ENCODE data around the gene APBA2. TPM values are rescaled to one million over a fixed set of nuclear protein-coding genes. Genes with fewer than 3 reads are reported as not detected.
A peak's percentile ranks its signal among the peaks of the same experiment; 100 is the strongest.

Gene APBA2
- total and polyA plus RNA-seq, 3 donors from 2014 or later, result 18.5 to 37.7 (median 29.5) TPM

DNA sequence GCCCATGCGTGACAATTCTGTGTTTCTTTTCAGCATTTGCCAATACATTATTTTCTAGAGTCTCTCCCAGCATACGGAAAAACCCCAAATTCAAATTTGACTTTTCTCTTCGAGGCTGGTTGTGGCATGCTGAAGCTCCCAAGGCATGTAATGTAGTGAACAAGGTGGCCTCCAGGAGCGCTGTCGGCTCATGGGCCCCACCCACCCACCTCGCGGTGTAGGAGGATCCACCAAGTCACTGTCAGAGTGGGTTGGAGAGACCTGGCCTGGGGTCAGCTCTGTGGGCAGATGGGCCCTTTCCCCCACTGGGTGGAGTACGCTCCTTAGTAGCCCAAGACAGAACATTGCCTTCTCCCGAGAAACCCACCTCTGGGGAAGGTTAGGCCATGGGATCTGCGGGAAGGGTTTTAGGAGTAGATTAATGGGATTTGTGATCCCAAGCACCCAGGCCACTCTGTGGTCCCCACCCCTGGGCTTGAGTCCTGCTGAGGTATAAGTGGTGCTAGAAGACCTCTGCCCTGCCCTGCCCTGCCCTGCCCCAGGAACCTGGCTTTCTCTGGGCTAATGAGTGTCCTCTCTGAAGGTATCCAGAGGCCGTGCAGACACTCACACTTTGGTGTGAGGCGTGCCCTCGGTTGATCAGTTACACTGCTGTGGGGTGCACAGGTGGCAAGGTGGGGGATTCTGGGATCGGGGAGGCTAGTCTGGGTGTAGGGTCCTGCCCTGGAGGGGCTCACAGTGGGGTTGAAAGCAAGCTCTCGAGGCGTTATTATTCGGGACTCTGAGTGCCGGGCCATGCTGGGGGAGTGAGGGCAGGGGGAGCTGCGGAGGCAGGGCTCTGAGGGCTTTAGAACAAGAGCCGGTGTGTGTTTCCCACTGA, 97.9 kb downstream of the APBA2 start:
- H3K4me3 ChIP-seq, result no peak overlapping the region
- TF ChIP-seq, protein P1, sequence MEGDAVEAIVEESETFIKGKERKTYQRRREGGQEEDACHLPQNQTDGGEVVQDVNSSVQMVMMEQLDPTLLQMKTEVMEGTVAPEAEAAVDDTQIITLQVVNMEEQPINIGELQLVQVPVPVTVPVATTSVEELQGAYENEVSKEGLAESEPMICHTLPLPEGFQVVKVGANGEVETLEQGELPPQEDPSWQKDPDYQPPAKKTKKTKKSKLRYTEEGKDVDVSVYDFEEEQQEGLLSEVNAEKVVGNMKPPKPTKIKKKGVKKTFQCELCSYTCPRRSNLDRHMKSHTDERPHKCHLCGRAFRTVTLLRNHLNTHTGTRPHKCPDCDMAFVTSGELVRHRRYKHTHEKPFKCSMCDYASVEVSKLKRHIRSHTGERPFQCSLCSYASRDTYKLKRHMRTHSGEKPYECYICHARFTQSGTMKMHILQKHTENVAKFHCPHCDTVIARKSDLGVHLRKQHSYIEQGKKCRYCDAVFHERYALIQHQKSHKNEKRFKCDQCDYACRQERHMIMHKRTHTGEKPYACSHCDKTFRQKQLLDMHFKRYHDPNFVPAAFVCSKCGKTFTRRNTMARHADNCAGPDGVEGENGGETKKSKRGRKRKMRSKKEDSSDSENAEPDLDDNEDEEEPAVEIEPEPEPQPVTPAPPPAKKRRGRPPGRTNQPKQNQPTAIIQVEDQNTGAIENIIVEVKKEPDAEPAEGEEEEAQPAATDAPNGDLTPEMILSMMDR (IDR thresholded peaks at IDR 0.05), result no peak
- no peak for TF ChIP-seq POLR2A (IDR thresholded peaks at IDR 0.05)
- no peak for DNase-seq
- H3K36me3 ChIP-seq (ENCODE audit: low read depth, missing control alignments), result no peaks in the 10 kb centered on the region
- intact Hi-C loops (cut with DNase I; ENCODE audit: low total_unique reads), result no loop called here
- H3K4me1 ChIP-seq, result peaks cover 8% of the 10 kb centered on the region
- no peak overlapping the region for H3K27ac ChIP-seq
- H3K9me3 ChIP-seq, result no peaks in the 10 kb centered on the region
- 90 to 94% methylated on average over 13 to 20 of the region's 20 CpGs for WGBS, 2 donors
- H3K27me3 ChIP-seq, result no peaks in the 10 kb centered on the region

DNA sequence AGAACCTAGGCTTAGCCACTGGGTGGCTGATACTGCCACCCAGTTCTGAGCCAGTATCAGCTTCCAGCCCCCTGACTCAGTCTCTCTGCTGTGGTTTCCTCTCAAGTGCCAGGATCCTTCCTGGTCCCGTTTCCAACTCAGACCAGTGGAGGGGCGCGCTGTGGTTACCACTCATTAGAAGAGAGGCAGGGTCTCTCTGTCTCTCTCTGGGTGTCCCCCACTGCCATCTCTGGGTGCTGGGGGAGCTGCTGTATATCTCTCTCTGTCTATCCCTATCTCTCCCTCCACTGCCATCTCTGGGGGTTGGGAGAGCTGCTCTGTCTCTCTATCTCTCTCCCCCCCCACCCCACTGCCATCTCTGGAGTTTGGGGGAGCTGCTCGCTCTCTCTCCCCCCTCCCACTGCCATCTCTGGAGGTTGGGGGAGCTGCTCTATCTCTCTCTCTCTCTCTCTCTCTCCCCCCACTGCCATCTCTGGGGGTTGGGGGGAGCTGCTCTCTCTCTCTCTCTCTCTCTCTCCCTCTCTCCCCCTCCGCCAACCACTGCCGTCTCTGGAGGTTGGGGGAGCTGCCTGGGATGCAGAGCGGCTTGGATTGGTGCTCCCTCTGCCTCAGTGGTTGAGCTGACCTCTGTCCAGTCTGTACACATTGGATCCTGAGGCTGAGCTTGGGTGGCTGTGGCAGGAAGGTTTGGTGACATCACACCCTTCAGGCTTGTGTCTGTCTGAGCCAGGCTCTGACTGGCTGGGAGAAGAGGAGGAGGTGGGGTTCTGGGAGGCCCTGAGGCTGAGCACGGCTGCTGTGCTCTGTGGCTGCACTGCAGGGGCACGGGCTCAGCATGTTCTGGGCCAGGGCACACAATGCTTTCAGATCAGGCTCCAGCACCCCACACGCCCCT, 98.9 kb downstream of the APBA2 start:
- intact Hi-C loops (cut with DNase I; ENCODE audit: low total_unique reads), result no loop called here
- Histone ChIP-seq H3K4me1 (peaks cover 8% of the 10 kb centered on the region), H3K36me3 (ENCODE audit: low read depth, missing control alignments) (no peaks in the 10 kb centered on the region), H3K9me3 (no peaks in the 10 kb centered on the region), H3K4me3 (no peak overlapping the region), H3K27me3 (no peaks in the 10 kb centered on the region), H3K27ac (peak overlapping the region in 1 of 2 donors; percentile 35)
- TF ChIP-seq, protein P1 (IDR thresholded peaks at IDR 0.05), result no peak
- no peak for TF ChIP-seq POLR2A (IDR thresholded peaks at IDR 0.05)
- WGBS, 2 donors, result 70 to 78% methylated on average over 9 to 10 of the region's 10 CpGs
- DNase-seq, result peak; percentile 26

DNA sequence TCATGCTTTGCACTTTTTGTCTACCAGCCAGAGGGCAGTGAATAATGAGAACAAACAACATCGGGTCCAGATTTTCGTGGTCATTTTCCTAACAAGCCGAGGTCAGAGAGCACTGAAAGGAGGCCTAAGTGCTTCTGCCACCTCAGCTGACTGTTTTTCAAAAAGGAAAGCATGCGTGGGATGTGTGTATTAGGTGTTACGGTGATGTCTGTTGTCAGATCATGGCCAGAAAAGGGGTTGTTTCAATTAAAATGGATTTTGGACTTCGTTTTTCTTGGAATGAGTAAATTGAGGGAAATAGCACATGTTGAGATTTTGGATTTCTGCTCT, 99.5 kb downstream of the APBA2 start:
- no peak overlapping the region for H3K4me3 ChIP-seq
- H3K9me3 ChIP-seq, result no peaks in the 10 kb centered on the region
- intact Hi-C loops (cut with DNase I; ENCODE audit: low total_unique reads), result no loop called here
- WGBS, 2 donors, result 44 to 49% methylated on average over 6 of the region's 6 CpGs
- H3K27me3 ChIP-seq, result no peaks in the 10 kb centered on the region
- no peak for TF ChIP-seq POLR2A (IDR thresholded peaks at IDR 0.05)
- TF ChIP-seq, protein P1 (IDR thresholded peaks at IDR 0.05), result no peak
- peaks cover 8% of the 10 kb centered on the region for H3K4me1 ChIP-seq
- H3K36me3 ChIP-seq (ENCODE audit: low read depth, missing control alignments), result no peaks in the 10 kb centered on the region
- H3K27ac ChIP-seq, result peak overlapping the region; percentile 35 to 41
- no peak for DNase-seq

DNA sequence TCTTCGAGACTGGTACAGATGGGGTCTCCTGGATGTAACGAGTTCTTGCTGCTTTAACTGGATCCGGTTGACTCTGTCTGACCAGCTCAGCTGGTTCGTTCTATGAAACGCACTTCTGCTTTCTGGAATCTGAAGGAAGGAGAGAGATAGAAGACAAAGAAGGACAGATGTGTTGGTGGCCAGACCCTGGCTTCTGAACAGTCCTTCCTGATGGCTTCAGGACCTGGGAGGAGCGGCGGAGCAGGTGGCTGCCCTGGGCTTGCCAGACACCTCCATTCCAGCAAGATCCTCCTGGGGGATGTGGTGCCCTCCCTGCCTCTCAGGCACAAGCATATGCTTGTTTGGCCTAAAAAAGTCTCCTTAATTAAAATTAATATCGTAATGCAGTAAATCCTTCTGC, 99.9 kb downstream of the APBA2 start:
- Histone ChIP-seq H3K4me1 (peaks cover 8% of the 10 kb centered on the region), H3K27me3 (no peaks in the 10 kb centered on the region), H3K36me3 (ENCODE audit: low read depth, missing control alignments) (no peaks in the 10 kb centered on the region), H3K27ac (peak overlapping the region; percentile 35 to 41), H3K9me3 (no peaks in the 10 kb centered on the region), H3K4me3 (no peak overlapping the region)
- TF ChIP-seq, protein P1 (IDR thresholded peaks at IDR 0.05), result no peak
- TF ChIP-seq POLR2A (IDR thresholded peaks at IDR 0.05), result no peak
- intact Hi-C loops (cut with DNase I; ENCODE audit: low total_unique reads), result no loop called here
- WGBS, 2 donors, result 70 to 87% methylated on average over 8 of the region's 8 CpGs
- no peak for DNase-seq
